ENCODE measurements around the gene PPFIBP1.
"Not testable (repeated sequence)": the region's sequence is repeated elsewhere in the genome, so short reads cannot be mapped to it uniquely, and the experiment has no call there.

Gene PPFIBP1

GRCh38 chr12:27732281-27732680 is 208.3 kb downstream of the PPFIBP1 start:
- DNase-seq: no peak

- no peak for DNase-seq
These were observed 209.1 kb downstream of the PPFIBP1 start for GRCh38 chr12:27733052-27733656.

DNA sequence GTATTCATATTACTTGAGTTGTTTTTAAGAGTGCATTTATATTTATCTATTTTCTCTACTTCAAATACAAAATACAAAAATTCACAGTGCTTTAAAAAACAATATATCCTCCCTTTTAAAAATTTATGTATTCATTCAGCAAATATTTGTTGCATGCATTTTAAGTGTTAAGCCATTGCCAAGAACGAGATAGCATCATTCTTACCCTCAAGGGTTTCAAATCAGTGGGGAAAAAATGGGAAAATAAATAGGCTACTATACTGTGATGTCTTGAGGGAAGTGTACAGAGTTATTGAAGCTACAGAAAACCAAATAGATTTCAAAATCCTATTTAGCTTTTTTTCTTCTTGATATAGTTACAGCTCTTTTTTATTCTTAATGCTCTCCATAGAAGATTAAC is 209.8 kb downstream of the PPFIBP1 start:
- no peak for DNase-seq

- not testable (repeated sequence) for DNase-seq
These were observed 210.3 kb downstream of the PPFIBP1 start for GRCh38 chr12:27734321-27734720.

DNA sequence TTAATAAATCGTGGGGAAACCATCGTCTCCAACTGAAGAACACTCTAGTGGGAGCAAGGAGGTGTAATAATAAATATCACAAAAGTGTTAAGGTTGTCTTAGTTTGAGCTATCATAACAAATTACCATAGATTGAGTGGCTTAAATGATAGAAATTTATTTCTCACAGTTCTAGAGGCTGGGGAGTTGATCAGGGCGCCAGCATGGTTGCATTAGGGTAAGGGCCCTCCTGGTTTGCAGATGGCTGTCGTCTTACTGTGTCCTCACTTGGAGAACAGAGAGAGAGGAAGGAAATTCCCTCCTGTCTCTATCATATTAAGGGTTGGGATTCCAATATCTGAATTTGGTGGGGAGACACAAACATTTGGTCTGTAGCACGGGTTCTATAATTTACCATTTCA is 219.6 kb downstream of the PPFIBP1 start:
- no peak for DNase-seq
